ENCODE measurements around the gene ENPP6. TPM values are rescaled to one million over a fixed set of nuclear protein-coding genes. Genes with fewer than 3 reads are reported as not detected.
"Not testable (repeated sequence)": the region's sequence is repeated elsewhere in the genome, so short reads cannot be mapped to it uniquely, and the experiment has no call there.

Gene ENPP6
- total RNA-seq, 2 experiments from 2014 or later: 0.47 to 0.75 TPM

- Mint-ChIP-seq H3K4me1 (peaks cover 47% of the 10 kb centered on the region), H3K4me3 (no peak overlapping the region), H3K36me3 (ENCODE audit: low read depth) (no peaks in the 10 kb centered on the region), H3K27ac (no peak overlapping the region), H3K9me3 (no peaks in the 10 kb centered on the region), H3K27me3 (no peaks in the 10 kb centered on the region)
- no peak for DNase-seq
- POLR2A ChIA-PET: no interaction called here
- CTCF ChIA-PET: interaction anchor here (1.3 to 1.7 kb wide), 2 partner anchors 9 to 32 kb away, joined by 4 read pairs; no protein-coding TSS in a partner anchor
Observed at GRCh38 chr4:184232202-184232601, 14.5 kb upstream of the ENPP6 start.

GRCh38 chr4:184231573-184231972, 13.9 kb upstream of the ENPP6 start:
- Mint-ChIP-seq H3K27ac (no peak overlapping the region), H3K36me3 (ENCODE audit: low read depth) (no peaks in the 10 kb centered on the region), H3K27me3 (no peaks in the 10 kb centered on the region), H3K4me3 (no peak overlapping the region), H3K4me1 (peaks cover 43% of the 10 kb centered on the region), H3K9me3 (no peaks in the 10 kb centered on the region)
- ChIA-PET CTCF (interaction anchor here (1.2 to 2.9 kb wide), 4 partner anchors 8 to 306 kb away, joined by 3 to 14 read pairs (median 4); no protein-coding TSS in a partner anchor), POLR2A (no interaction called here)
- no peak for DNase-seq

GRCh38 chr4:184228056-184228705, 10.5 kb upstream of the ENPP6 start:
- Mint-ChIP-seq H3K4me3 (no peak overlapping the region), H3K9me3 (peaks cover 14% of the 10 kb centered on the region), H3K4me1 (peaks cover 39% of the 10 kb centered on the region), H3K27ac (no peak overlapping the region), H3K27me3 (peaks cover 11% of the 10 kb centered on the region), H3K36me3 (ENCODE audit: low read depth) (no peaks in the 10 kb centered on the region)
- no peak for DNase-seq
- CTCF ChIA-PET: no interaction called here
- POLR2A ChIA-PET: no interaction called here

GRCh38 chr4:184216515-184216914, 1.2 kb downstream of the ENPP6 start:
- ChIA-PET POLR2A (no interaction called here), CTCF (no interaction called here)
- Mint-ChIP-seq H3K27me3 (peaks cover 18% of the 10 kb centered on the region), H3K4me3 (no peak overlapping the region), H3K27ac (no peak overlapping the region), H3K4me1 (no peaks in the 10 kb centered on the region), H3K9me3 (no peaks in the 10 kb centered on the region), H3K36me3 (ENCODE audit: low read depth) (no peaks in the 10 kb centered on the region)
- no peak for DNase-seq

GRCh38 chr4:184215709-184216328, 1.9 kb downstream of the ENPP6 start:
- CTCF ChIA-PET: no interaction called here
- H3K27me3 Mint-ChIP-seq: peaks cover 13% of the 10 kb centered on the region

GRCh38 chr4:184214931-184215330, 2.7 kb downstream of the ENPP6 start:
- no peak for DNase-seq
- H3K27ac Mint-ChIP-seq: no peak overlapping the region
- CTCF ChIA-PET: no interaction called here
- no peaks in the 10 kb centered on the region for H3K36me3 Mint-ChIP-seq (ENCODE audit: low read depth)
- POLR2A ChIA-PET: no interaction called here
- peaks cover 11% of the 10 kb centered on the region for H3K27me3 Mint-ChIP-seq
- H3K9me3 Mint-ChIP-seq: no peaks in the 10 kb centered on the region
- H3K4me3 Mint-ChIP-seq: no peak overlapping the region
- no peaks in the 10 kb centered on the region for H3K4me1 Mint-ChIP-seq

More at GRCh38 chr4:184215709-184216328, 1.9 kb downstream of the ENPP6 start:
- Mint-ChIP-seq H3K9me3 (no peaks in the 10 kb centered on the region), H3K27ac (no peak overlapping the region), H3K36me3 (ENCODE audit: low read depth) (no peaks in the 10 kb centered on the region), H3K4me1 (no peaks in the 10 kb centered on the region), H3K4me3 (no peak overlapping the region)
- no peak for DNase-seq
- POLR2A ChIA-PET: no interaction called here

- H3K9me3 Mint-ChIP-seq; H3K36me3 Mint-ChIP-seq (ENCODE audit: low read depth); H3K27ac Mint-ChIP-seq; DNase-seq; H3K27me3 Mint-ChIP-seq; POLR2A ChIA-PET; H3K4me1 Mint-ChIP-seq; H3K4me3 Mint-ChIP-seq; CTCF ChIA-PET: not testable (repeated sequence)
Observed at GRCh38 chr4:184207734-184208607, 9.7 kb downstream of the ENPP6 start.

GRCh38 chr4:184205243-184205642, 12.4 kb downstream of the ENPP6 start:
- Mint-ChIP-seq H3K4me3 (no peak overlapping the region), H3K27me3 (peaks cover 5% of the 10 kb centered on the region), H3K36me3 (ENCODE audit: low read depth) (no peaks in the 10 kb centered on the region), H3K4me1 (no peaks in the 10 kb centered on the region), H3K27ac (no peak overlapping the region), H3K9me3 (no peaks in the 10 kb centered on the region)
- DNase-seq: no peak
- CTCF ChIA-PET: interaction anchor here (1.2 kb wide), 1 partner anchor 10 kb away, joined by 3 read pairs; no protein-coding TSS in a partner anchor
- POLR2A ChIA-PET: no interaction called here

GRCh38 chr4:184203300-184203699, 14.4 kb downstream of the ENPP6 start:
- Mint-ChIP-seq H3K9me3 (no peaks in the 10 kb centered on the region), H3K36me3 (ENCODE audit: low read depth) (no peaks in the 10 kb centered on the region), H3K27me3 (peaks cover 3% of the 10 kb centered on the region), H3K27ac (no peak overlapping the region), H3K4me1 (no peaks in the 10 kb centered on the region), H3K4me3 (no peak overlapping the region)
- DNase-seq: no peak
- ChIA-PET POLR2A (no interaction called here), CTCF (interaction anchor here (1.2 kb wide), 1 partner anchor 10 kb away, joined by 3 read pairs; no protein-coding TSS in a partner anchor)

GRCh38 chr4:184201179-184201578, 16.5 kb downstream of the ENPP6 start:
- Mint-ChIP-seq H3K4me1 (no peaks in the 10 kb centered on the region), H3K36me3 (ENCODE audit: low read depth) (no peaks in the 10 kb centered on the region), H3K27me3 (peaks cover 3% of the 10 kb centered on the region), H3K4me3 (no peak overlapping the region), H3K27ac (no peak overlapping the region), H3K9me3 (no peaks in the 10 kb centered on the region)
- no peak for DNase-seq
- ChIA-PET CTCF (no interaction called here), POLR2A (no interaction called here)

- H3K9me3 Mint-ChIP-seq: no peaks in the 10 kb centered on the region
- CTCF ChIA-PET: interaction anchor here (1.0 kb wide), 1 partner anchor 47 kb away, joined by 3 read pairs; no protein-coding TSS in a partner anchor
- peaks cover 3% of the 10 kb centered on the region for H3K27me3 Mint-ChIP-seq
- no peak overlapping the region for H3K27ac Mint-ChIP-seq
- H3K4me3 Mint-ChIP-seq: no peak overlapping the region
- POLR2A ChIA-PET: no interaction called here
- H3K36me3 Mint-ChIP-seq (ENCODE audit: low read depth): no peaks in the 10 kb centered on the region
- no peak for DNase-seq
- no peaks in the 10 kb centered on the region for H3K4me1 Mint-ChIP-seq
Observed at GRCh38 chr4:184200296-184200695, 17.4 kb downstream of the ENPP6 start.

GRCh38 chr4:184199780-184200179, 17.9 kb downstream of the ENPP6 start:
- POLR2A ChIA-PET: no interaction called here
- no peak overlapping the region for H3K4me3 Mint-ChIP-seq

GRCh38 chr4:184198190-184198589, 19.5 kb downstream of the ENPP6 start:
- Mint-ChIP-seq H3K9me3 (no peaks in the 10 kb centered on the region), H3K36me3 (ENCODE audit: low read depth) (no peaks in the 10 kb centered on the region), H3K4me3 (no peak overlapping the region), H3K4me1 (no peaks in the 10 kb centered on the region), H3K27ac (no peak overlapping the region), H3K27me3 (peaks cover 3% of the 10 kb centered on the region)
- CTCF ChIA-PET: interaction anchor here (1.7 kb wide), 1 partner anchor 49 kb away, joined by 4 read pairs; no protein-coding TSS in a partner anchor
- DNase-seq: no peak
- POLR2A ChIA-PET: no interaction called here

More at GRCh38 chr4:184199780-184200179, 17.9 kb downstream of the ENPP6 start:
- H3K9me3 Mint-ChIP-seq: no peaks in the 10 kb centered on the region
- no peak for DNase-seq
- CTCF ChIA-PET: interaction anchor here (0.5 to 1.0 kb wide), 2 partner anchors 15 to 47 kb away, joined by 3 read pairs; no protein-coding TSS in a partner anchor
- no peaks in the 10 kb centered on the region for H3K36me3 Mint-ChIP-seq (ENCODE audit: low read depth)
- H3K4me1 Mint-ChIP-seq: no peaks in the 10 kb centered on the region
- H3K27ac Mint-ChIP-seq: no peak overlapping the region
- peaks cover 3% of the 10 kb centered on the region for H3K27me3 Mint-ChIP-seq
